Measurements from ENCODE around the gene PCDHA4.
A peak's percentile ranks its signal among the peaks of the same experiment; 100 is the strongest.
"Not testable (repeated sequence)": the region's sequence is repeated elsewhere in the genome, so short reads cannot be mapped to it uniquely, and the experiment has no call there.

PCDHA4 gene

DNA sequence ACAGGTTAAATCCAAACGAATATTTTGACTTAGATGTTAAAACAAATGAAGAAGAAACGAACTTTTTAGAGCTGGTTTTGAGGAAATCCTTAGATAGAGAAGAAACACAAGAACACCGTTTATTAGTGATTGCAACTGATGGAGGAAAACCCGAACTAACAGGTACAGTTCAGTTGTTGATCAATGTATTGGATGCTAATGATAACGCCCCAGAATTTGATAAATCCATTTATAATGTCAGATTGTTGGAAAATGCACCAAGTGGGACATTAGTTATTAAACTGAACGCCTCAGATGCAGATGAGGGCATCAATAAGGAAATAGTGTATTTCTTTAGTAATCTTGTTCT is 15.4 kb downstream of the PCDHA4 start:
- DNase-seq = no peak

DNA sequence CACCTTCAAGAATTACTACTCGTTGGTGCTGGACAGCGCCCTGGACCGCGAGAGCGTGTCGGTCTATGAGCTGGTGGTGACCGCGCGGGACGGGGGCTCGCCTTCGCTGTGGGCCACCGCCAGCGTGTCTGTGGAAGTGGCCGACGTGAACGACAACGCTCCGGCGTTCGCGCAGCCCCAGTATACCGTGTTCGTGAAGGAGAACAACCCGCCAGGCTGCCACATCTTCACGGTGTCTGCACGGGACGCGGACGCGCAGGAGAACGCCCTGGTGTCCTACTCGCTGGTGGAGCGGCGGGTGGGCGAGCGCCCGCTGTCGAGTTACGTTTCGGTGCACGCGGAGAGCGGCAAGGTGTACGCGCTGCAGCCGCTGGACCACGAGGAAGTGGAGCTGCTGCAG is 16.1 kb downstream of the PCDHA4 start:
- not testable (repeated sequence) for DNase-seq

DNA sequence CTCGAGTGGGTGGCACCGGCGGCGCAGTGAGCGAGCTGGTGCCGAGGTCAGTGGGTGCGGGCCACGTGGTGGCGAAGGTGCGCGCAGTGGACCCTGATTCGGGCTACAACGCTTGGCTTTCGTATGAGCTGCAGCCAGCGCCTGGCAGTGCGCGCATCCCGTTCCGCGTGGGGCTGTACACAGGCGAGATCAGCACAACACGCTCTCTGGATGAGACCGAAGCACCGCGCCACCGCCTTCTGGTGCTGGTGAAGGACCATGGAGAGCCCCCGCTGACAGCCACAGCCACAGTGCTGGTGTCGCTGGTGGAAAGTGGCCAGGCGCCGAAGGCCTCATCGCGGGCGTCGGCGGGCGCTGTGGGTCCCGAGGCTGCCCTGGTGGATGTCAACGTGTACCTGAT is 16.6 kb downstream of the PCDHA4 start:
- no peak for DNase-seq

DNA sequence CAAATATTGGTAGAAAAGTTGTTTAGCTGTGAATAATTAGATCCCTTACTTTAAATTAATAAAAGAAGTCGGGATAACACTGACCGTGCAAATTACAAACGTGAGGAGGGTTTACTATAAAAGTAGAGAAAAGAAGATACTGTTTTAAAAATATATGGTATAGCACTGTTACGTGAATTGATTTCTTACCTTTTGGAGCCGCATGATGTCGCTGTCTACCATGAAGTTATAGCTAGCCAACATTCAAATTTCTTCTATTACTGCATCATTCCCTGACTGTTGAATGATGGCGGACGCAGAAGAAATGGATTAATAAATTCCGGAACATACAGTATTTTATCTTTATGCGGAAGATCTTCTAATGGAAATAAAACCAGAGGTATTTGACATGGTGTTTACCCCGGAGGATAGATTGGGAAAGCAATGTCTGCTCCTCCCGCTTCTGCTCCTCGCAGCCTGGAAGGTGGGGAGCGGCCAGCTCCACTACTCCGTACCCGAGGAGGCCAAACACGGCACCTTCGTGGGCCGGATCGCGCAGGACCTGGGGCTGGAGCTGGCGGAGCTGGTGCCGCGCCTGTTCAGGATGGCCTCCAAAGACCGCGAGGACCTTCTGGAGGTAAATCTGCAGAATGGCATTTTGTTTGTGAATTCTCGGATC is 21.0 kb downstream of the PCDHA4 start, which contains the start of gene PCDHA6:
TSS of gene PCDHA6 (plus strand) at position 257 of the 658 bp plus-strand sequence. CDS start at position 389, 132 bp downstream.
- peak; percentile 59 for DNase-seq

DNA sequence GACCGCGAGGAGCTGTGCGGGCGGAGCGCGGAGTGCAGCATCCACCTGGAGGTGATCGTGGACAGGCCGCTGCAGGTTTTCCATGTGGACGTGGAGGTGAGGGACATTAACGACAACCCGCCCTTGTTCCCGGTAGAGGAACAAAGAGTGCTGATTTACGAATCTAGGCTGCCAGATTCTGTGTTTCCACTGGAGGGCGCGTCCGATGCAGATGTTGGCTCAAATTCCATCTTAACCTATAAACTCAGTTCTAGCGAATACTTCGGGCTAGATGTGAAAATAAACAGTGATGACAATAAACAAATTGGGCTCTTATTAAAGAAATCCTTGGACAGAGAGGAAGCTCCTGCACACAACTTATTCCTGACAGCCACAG is 21.5 kb downstream of the PCDHA4 start:
- DNase-seq = peak; percentile 68

DNA sequence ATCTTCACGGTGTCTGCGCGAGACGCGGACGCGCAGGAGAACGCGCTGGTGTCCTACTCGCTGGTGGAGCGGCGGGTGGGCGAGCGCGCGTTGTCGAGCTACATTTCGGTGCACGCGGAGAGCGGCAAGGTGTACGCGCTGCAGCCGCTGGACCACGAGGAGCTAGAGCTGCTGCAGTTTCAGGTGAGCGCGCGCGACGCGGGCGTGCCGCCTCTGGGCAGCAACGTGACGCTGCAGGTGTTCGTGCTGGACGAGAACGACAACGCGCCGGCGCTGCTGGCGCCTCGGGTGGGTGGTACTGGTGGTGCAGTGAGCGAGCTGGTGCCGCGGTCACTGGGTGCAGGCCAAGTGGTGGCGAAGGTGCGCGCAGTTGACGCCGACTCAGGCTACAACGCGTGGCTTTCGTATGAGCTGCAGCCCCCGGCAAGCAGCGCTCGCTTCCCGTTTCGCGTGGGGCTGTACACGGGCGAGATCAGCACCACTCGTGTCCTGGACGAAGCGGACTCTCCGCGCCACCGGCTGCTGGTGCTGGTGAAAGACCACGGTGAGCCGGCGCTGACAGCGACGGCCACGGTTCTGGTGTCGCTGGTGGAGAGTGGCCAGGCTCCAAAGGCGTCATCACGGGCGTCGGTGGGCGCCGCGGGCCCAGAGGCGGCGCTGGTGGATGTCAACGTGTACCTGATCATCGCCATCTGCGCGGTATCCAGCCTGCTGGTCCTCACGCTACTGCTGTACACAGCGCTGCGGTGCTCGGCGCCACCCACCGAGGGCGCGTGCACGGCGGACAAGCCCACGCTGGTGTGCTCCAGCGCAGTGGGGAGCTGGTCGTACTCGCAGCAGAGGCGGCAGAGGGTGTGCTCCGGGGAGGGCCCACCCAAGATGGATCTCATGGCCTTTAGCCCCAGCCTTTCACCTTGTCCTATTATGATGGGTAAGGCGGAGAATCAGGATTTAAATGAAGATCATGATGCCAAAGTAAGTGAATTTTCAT is 22.9 kb downstream of the PCDHA4 start:
- DNase-seq = not testable (repeated sequence)

DNA sequence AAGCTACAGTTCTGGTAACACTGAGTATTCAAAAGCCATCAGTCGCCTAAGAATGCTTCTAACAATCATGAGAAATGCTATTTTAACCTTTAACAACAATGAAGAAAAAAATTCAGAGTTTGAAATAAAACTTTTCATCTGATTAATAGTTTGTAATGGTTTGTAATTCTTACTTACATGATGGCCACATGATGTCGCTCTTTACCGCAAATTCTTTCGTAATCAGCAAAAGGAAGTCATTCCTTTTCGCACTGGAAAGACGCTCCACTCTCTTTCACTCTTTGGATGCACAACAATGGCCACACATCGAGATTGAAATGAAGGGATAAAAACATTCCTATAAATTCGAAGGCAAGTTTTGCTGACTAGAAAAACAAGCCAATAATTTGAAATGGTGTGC is 27.1 kb downstream of the PCDHA4 start, which contains the start of gene PCDHA7:
TSS of gene PCDHA7 (plus strand) at position 277 of the 400 bp plus-strand sequence. CDS start at position 392, 115 bp downstream.
- peak; percentile 79 for DNase-seq

DNA sequence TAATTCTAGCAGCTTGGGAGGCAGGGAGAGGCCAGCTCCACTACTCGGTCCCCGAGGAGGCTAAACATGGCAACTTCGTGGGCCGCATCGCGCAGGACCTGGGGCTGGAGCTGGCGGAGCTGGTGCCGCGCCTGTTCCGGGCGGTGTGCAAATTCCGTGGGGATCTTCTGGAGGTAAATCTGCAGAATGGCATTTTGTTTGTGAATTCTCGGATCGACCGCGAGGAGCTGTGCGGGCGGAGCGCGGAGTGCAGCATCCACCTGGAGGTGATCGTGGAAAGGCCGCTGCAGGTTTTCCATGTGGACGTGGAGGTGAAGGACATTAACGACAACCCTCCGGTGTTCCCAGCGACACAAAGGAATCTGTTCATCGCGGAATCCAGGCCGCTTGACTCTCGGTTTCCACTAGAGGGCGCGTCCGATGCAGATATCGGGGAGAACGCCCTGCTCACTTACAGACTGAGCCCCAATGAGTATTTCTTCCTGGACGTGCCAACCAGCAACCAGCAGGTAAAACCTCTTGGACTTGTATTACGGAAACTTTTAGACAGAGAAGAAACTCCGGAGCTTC is 27.7 kb downstream of the PCDHA4 start:
- DNase-seq = peak; percentile 77

DNA sequence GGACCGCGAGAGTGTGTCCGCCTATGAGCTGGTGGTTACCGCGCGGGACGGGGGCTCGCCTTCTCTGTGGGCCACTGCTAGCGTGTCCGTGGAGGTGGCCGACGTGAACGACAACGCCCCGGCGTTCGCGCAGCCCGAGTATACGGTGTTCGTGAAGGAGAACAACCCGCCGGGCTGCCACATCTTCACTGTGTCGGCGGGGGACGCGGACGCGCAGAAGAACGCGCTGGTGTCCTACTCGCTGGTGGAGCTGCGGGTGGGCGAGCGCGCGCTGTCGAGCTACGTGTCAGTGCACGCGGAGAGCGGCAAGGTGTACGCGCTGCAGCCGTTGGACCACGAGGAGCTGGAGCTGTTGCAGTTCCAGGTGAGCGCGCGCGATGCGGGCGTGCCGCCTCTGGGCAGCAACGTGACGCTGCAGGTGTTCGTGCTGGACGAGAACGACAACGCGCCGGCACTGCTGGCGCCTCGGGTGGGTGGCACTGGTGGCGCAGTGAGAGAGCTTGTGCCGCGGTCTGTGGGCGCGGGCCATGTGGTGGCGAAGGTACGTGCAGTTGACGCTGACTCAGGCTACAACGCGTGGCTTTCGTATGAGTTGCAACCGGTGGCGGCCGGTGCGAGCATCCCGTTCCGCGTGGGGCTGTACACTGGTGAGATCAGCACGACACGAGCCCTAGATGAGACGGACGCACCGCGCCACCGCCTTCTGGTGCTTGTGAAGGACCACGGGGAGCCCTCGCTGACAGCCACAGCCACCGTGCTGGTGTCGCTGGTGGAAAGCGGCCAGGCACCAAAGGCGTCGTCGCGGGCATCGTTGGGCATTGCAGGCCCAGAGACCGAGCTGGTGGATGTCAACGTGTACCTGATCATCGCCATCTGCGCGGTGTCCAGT is 29.0 kb downstream of the PCDHA4 start:
- no peak for DNase-seq

DNA sequence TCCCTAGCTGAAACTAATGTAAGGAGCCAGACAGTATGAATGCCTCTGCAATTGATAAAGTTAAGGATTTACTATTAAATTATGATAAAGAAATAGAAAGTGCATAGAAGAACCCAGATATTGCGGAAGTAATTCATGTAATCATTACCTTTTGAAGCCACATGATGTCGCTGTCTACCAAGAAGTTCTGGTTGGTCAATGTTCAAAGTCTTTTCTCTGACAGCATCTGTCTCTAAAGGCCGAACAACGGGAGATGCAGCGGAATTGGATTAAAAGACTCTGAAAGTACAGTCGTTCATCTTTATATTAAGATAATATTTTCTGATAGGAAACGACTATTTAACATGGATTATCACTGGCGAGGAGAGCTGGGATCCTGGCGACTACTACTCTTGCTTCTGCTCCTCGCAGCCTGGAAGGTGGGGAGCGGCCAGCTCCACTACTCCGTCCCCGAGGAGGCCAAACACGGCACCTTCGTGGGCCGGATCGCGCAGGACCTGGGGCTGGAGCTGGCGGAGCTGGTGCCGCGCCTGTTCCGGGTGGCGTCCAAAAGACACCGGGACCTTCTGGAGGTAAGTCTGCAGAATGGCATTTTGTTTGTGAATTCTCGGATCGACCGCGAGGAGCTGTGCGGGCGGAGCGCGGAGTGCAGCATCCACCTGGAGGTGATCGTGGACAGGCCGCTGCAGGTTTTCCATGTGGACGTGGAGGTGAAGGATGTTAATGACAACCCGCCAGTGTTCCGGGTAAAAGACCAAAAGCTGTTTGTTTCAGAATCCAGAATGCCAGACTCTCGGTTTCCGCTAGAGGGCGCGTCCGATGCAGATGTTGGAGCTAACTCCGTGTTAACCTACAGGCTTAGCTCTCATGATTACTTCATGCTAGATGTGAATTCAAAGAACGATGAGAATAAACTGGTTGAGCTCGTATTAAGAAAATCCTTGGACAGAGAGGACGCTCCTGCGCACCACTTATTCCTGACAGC is 34.4 kb downstream of the PCDHA4 start, which contains the start of gene PCDHA8:
TSS of gene PCDHA8 (plus strand) at position 210 of the 985 bp plus-strand sequence. CDS start at position 345, 135 bp downstream.
- DNase-seq = peak; percentile 78

DNA sequence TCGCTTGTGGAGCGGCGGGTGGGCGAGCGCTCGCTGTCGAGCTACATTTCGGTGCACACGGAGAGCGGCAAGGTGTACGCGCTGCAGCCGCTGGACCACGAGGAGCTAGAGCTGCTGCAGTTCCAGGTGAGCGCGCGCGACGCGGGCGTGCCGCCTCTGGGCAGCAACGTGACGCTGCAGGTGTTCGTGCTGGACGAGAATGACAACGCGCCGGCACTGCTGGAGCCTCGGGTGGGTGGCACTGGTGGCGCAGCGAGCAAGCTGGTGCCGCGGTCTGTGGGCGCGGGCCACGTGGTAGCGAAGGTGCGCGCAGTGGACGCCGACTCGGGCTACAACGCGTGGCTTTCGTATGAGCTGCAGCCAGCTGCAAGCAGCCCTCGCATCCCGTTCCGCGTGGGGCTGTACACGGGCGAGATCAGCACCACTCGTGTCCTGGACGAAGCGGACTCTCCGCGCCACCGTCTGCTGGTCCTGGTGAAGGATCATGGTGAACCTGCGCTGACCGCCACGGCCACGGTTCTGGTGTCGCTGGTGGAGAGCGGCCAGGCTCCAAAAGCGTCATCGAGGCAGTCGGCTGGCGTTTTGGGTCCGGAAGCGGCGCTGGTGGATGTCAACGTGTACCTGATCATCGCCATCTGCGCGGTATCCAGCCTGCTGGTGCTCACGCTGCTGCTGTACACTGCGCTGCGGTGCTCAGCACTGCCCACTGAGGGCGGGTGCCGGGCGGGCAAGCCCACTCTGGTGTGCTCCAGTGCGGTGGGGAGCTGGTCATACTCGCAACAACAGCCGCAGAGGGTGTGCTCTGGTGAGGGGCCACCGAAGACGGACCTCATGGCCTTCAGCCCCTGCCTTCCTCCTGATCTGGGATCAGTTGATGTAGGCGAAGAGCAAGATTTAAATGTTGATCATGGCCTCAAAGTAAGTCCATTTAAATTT is 36.2 kb downstream of the PCDHA4 start:
- DNase-seq = no peak

DNA sequence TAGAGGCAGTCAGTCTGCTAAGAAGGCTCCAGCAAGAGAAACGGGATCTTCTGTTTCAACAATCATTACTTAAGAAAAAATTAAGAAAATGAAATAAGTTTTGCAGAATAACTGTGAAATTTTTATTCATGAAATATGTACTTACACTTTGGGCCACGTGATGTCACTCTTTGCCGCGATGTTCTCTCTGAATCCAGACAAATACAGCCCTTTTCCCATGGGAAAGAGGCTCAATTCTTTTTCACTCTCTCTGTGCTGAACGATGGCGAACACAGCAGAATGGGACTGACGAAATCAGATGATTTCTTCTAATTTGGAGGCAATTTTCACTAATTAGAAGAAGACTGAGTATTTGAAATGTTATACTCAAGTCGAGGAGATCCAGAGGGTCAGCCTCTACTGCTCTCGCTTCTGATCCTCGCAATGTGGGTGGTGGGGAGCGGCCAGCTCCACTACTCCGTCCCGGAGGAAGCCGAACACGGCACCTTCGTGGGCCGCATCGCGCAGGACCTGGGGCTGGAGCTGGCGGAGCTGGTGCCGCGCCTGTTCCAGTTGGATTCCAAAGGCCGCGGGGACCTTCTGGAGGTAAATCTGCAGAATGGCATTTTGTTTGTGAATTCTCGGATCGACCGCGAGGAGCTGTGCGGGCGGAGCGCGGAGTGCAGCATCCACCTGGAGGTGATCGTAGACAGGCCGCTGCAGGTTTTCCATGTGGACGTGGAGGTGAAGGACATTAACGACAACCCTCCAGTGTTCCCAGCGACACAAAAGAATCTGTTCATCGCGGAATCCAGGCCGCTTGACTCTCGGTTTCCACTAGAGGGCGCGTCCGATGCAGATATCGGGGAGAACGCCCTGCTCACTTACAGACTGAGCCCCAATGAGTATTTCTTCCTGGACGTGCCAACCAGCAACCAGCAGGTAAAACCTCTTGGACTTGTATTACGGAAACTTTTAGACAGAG is 41.6 kb downstream of the PCDHA4 start, which contains the start of gene PCDHA9:
TSS of gene PCDHA9 (plus strand) at position 244 of the 964 bp plus-strand sequence. CDS start at position 358, 114 bp downstream.
- DNase-seq = peak; percentile 51

DNA sequence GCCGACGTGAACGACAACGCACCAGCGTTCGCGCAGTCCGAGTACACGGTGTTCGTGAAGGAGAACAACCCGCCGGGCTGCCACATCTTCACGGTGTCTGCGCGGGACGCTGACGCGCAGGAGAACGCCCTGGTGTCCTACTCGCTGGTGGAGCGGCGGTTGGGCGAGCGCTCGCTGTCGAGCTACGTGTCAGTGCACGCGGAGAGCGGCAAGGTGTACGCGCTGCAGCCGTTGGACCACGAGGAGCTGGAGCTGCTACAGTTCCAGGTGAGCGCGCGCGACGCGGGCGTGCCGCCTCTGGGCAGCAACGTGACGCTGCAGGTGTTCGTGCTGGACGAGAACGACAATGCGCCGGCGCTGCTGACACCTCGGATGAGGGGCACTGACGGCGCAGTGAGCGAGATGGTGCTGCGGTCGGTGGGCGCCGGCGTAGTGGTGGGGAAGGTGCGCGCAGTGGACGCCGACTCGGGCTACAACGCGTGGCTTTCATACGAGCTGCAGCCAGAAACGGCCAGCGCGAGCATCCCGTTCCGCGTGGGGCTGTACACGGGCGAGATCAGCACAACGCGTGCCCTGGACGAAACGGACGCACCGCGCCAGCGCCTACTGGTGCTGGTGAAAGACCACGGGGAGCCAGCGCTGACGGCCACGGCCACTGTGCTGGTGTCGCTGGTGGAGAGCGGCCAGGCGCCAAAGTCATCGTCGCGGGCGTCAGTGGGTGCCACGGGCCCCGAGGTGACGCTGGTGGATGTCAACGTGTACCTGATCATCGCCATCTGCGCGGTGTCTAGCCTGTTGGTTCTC is 43.2 kb downstream of the PCDHA4 start:
- not testable (repeated sequence) for DNase-seq

DNA sequence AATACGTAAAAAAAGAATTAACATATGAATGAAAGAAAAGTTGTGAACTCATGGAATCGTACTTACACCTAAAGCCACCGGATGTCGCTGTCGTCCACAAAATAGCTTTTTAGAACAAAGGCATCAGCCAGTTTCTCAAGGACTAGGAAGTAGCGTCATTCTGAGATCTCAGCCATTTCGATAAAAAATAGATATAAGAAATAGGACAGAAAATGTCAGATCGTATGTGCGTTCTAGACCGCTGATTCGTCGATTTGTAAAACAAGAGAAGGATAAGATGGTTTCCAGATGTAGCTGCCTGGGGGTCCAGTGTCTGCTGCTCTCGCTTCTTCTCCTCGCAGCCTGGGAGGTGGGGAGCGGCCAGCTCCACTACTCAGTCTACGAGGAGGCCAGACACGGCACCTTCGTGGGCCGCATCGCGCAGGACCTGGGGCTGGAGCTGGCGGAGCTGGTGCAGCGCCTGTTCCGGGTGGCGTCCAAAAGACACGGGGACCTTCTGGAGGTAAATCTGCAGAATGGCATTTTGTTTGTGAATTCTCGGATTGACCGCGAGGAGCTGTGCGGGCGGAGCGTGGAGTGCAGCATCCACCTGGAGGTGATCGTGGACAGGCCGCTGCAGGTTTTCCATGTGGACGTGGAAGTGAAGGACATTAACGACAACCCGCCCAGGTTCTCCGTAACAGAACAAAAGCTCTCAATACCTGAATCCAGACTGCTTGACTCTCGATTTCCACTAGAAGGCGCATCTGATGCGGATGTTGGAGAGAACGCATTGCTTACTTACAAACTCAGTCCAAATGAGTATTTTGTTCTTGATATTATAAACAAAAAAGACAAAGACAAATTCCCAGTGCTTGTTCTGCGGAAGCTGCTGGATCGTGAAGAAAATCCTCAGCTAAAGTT is 49.2 kb downstream of the PCDHA4 start, which contains the start of gene PCDHA10:
TSS of gene PCDHA10 (plus strand) at position 126 of the 903 bp plus-strand sequence. CDS start at position 278, 152 bp downstream.
- DNase-seq = peak; percentile 88

DNA sequence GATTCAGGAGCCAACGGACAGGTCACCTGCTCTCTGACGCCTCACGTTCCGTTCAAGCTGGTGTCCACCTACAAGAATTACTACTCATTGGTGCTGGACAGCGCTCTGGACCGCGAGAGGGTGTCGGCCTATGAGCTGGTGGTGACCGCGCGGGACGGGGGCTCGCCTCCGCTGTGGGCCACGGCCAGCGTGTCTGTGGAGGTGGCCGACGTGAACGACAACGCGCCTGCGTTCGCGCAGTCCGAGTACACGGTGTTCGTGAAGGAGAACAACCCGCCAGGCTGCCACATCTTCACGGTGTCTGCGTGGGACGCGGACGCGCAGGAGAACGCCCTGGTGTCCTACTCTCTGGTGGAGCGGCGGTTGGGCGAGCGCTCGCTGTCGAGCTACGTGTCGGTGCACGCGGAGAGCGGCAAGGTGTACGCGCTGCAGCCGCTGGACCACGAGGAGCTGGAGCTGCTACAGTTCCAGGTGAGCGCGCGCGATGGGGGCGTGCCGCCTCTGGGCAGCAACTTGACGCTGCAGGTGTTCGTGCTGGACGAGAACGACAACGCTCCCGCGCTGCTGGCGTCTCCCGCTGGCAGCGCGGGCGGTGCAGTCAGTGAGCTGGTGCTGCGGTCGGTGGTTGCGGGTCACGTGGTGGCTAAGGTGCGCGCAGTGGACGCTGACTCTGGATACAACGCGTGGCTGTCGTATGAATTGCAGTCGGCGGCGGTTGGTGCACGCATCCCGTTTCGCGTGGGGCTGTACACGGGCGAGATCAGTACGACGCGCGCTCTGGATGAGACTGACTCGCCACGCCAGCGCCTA is 50.5 kb downstream of the PCDHA4 start:
- DNase-seq = no peak

DNA sequence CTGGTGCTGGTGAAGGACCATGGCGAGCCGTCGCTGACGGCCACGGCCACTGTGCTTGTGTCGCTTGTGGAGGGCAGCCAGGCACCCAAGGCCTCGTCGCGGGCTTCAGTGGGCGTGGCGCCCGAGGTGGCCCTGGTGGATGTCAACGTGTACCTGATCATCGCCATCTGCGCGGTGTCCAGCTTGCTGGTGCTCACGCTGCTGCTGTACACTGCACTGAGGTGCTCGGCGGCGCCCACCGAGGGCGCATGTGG is 51.0 kb downstream of the PCDHA4 start:
- DNase-seq = no peak

Data from DMS53 (cell line).